Panc1 (cell line): ENCODE results near the gene HTRA3.

ENCODE experiments used
- CTCF ChIP-seq: fragments of 450-650 bp; IDR thresholded peaks from 2 replicates; pipeline ENCODE4 v1.5.1; 2017; ENCODE audit warnings: mild to moderate bottlenecking
- POLR2AphosphoS5 ChIP-seq: IDR thresholded peaks from 2 replicates; pipeline ENCODE4 v1.6.1; 2012; ENCODE audit warnings: mild to moderate bottlenecking, low read depth, low read length, moderate library complexity
- TCF7L2 ChIP-seq: IDR thresholded peaks from 2 replicates; pipeline ENCODE4 v1.6.1; 2011; ENCODE audit warnings: mild to moderate bottlenecking, low read depth, low read length, inconsistent platforms

- TF ChIP-seq POLR2AphosphoS5 (no peak), TCF7L2 (no peak), CTCF (no peak)
These were observed 33.9 kb upstream of the HTRA3 start for GRCh38 chr4:8235686-8236085.
